SK-N-SH treated with all-trans-retinoic acid at 6 μM for 48 hours (cell line): Measurements from ENCODE around the gene ZBED1.

ENCODE experiments used
- ARNTL ChIP-seq: fragments of 450-650 bp; formaldehyde crosslinking; IDR thresholded peaks from 2 replicates; pipeline ENCODE4 v1.5.0; 2020; ENCODE audit warnings: low read depth, mild to moderate bottlenecking, moderate library complexity, borderline replicate concordance
- ESRRG ChIP-seq: fragments of 250-450 bp; sonication (Bioruptor Pico); IDR thresholded peaks from 2 replicates; pipeline ENCODE4 v1.6.1; 2021; ENCODE audit warnings: mild to moderate bottlenecking
- GLIS3 ChIP-seq: fragments of 250-450 bp; sonication (Bioruptor Pico); IDR thresholded peaks from 2 replicates; pipeline ENCODE4 v1.5.0; 2020; ENCODE audit warnings: mild to moderate bottlenecking, moderate library complexity
- OSR1 ChIP-seq: fragments of 250-450 bp; sonication (Bioruptor Pico); IDR thresholded peaks from 2 replicates; pipeline ENCODE4 v1.8.0; 2022; ENCODE audit warnings: moderate library complexity, mild to moderate bottlenecking, inconsistent platforms
- RARB ChIP-seq: fragments of 250-450 bp; sonication (Bioruptor Pico); IDR thresholded peaks from 2 replicates; pipeline ENCODE4 v1.8.0; 2021; ENCODE audit warnings: mild to moderate bottlenecking, moderate library complexity
- TCF4 ChIP-seq: fragments of 250-450 bp; sonication (Bioruptor Pico); IDR thresholded peaks from 2 replicates; pipeline ENCODE4 v1.8.0; 2021; ENCODE audit warnings: mild to moderate bottlenecking, moderate library complexity, borderline replicate concordance
- ZFP3 ChIP-seq: fragments of 250-450 bp; sonication (Bioruptor Pico); IDR thresholded peaks from 2 replicates; pipeline ENCODE4 v1.5.0; 2020; ENCODE audit warnings: mild to moderate bottlenecking, moderate library complexity
- ZNF565 ChIP-seq: fragments of 450-650 bp; formaldehyde crosslinking; conservative IDR thresholded peaks from 2 replicates; pipeline ENCODE4 v1.5.0; 2020; ENCODE audit warnings: low read depth, mild to moderate bottlenecking, moderate library complexity
- ZNF8 ChIP-seq: fragments of 450-650 bp; formaldehyde crosslinking; IDR thresholded peaks from 2 replicates; pipeline ENCODE4 v1.5.0; 2020; ENCODE audit warnings: mild to moderate bottlenecking, moderate library complexity
- TF ChIP-seq, protein P1 (sequence below): fragments of 250-450 bp; sonication (Bioruptor Pico); IDR thresholded peaks from 2 replicates; pipeline ENCODE4 v1.8.0; 2020; ENCODE audit warnings: mild to moderate bottlenecking, moderate library complexity, borderline replicate concordance
- TF ChIP-seq, protein P2 (sequence below): fragments of 250-450 bp; sonication (Bioruptor Pico); IDR thresholded peaks from 2 replicates; pipeline ENCODE4 v1.5.1; 2020; ENCODE audit warnings: low read depth, mild to moderate bottlenecking, moderate library complexity
- TF ChIP-seq, protein P3 (sequence below): fragments of 250-450 bp; sonication (Bioruptor Pico); IDR thresholded peaks from 2 replicates; pipeline ENCODE4 v1.8.0; 2021; ENCODE audit warnings: low read depth, mild to moderate bottlenecking, moderate library complexity, borderline replicate concordance
- TF ChIP-seq, protein P4 (sequence below): fragments of 250-450 bp; sonication (Bioruptor Pico); IDR thresholded peaks from 2 replicates; pipeline ENCODE4 v1.5.1; 2021; ENCODE audit warnings: mild to moderate bottlenecking, moderate library complexity

DNA sequence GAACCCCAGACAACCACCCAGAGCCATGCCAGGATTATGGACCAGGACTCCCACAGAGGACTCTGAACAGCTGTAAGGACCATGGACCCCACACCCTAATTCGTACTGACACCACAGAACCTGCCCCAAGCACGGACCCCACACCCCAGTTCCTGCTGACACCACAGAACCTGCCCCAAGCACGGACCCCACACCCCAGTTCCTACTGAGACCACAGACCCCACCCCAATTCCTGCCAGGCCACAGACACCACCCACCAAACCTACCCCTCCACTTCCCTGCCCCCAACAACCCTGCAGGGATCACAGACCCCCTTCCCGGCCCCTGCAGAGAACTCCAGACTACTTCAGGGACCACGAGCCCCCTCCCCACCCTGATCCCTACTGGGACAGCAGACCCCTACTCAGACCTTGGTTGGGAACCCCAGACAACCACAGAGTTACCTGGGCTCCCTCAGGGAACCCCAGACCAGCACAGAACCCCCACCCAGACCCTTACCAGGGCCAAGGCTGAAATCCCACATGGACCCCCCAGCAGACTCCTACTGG, 1.4 kb upstream of the ZBED1 start:
- no peak for TF ChIP-seq TCF4
- no peak for TF ChIP-seq ARNTL (CRISPR knock-in tag)
- TF ChIP-seq ZFP3 (CRISPR knock-in tag), result no peak
- TF ChIP-seq, protein P1, sequence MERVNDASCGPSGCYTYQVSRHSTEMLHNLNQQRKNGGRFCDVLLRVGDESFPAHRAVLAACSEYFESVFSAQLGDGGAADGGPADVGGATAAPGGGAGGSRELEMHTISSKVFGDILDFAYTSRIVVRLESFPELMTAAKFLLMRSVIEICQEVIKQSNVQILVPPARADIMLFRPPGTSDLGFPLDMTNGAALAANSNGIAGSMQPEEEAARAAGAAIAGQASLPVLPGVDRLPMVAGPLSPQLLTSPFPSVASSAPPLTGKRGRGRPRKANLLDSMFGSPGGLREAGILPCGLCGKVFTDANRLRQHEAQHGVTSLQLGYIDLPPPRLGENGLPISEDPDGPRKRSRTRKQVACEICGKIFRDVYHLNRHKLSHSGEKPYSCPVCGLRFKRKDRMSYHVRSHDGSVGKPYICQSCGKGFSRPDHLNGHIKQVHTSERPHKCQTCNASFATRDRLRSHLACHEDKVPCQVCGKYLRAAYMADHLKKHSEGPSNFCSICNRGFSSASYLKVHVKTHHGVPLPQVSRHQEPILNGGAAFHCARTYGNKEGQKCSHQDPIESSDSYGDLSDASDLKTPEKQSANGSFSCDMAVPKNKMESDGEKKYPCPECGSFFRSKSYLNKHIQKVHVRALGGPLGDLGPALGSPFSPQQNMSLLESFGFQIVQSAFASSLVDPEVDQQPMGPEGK, result no peak
- no peak for TF ChIP-seq GLIS3 (CRISPR knock-in tag)
- no peak for TF ChIP-seq ZNF565 (CRISPR knock-in tag)
- no peak for TF ChIP-seq OSR1 (CRISPR knock-in tag)
- TF ChIP-seq, protein P2, sequence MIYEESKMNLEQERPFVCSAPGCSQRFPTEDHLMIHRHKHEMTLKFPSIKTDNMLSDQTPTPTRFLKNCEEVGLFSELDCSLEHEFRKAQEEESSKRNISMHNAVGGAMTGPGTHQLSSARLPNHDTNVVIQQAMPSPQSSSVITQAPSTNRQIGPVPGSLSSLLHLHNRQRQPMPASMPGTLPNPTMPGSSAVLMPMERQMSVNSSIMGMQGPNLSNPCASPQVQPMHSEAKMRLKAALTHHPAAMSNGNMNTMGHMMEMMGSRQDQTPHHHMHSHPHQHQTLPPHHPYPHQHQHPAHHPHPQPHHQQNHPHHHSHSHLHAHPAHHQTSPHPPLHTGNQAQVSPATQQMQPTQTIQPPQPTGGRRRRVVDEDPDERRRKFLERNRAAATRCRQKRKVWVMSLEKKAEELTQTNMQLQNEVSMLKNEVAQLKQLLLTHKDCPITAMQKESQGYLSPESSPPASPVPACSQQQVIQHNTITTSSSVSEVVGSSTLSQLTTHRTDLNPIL (CRISPR knock-in tag), result no peak
- no peak for TF ChIP-seq ESRRG (CRISPR knock-in tag)
- no peak for TF ChIP-seq RARB
- TF ChIP-seq ZNF8 (CRISPR knock-in tag), result no peak
- TF ChIP-seq, protein P3, sequence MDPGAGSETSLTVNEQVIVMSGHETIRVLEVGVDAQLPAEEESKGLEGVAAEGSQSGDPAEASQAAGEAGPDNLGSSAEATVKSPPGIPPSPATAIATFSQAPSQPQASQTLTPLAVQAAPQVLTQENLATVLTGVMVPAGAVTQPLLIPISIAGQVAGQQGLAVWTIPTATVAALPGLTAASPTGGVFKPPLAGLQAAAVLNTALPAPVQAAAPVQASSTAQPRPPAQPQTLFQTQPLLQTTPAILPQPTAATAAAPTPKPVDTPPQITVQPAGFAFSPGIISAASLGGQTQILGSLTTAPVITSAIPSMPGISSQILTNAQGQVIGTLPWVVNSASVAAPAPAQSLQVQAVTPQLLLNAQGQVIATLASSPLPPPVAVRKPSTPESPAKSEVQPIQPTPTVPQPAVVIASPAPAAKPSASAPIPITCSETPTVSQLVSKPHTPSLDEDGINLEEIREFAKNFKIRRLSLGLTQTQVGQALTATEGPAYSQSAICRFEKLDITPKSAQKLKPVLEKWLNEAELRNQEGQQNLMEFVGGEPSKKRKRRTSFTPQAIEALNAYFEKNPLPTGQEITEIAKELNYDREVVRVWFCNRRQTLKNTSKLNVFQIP (CRISPR knock-in tag), result no peak
- TF ChIP-seq, protein P4, sequence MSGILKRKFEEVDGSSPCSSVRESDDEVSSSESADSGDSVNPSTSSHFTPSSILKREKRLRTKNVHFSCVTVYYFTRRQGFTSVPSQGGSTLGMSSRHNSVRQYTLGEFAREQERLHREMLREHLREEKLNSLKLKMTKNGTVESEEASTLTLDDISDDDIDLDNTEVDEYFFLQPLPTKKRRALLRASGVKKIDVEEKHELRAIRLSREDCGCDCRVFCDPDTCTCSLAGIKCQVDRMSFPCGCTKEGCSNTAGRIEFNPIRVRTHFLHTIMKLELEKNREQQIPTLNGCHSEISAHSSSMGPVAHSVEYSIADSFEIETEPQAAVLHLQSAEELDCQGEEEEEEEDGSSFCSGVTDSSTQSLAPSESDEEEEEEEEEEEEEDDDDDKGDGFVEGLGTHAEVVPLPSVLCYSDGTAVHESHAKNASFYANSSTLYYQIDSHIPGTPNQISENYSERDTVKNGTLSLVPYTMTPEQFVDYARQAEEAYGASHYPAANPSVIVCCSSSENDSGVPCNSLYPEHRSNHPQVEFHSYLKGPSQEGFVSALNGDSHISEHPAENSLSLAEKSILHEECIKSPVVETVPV (CRISPR knock-in tag), result no peak
